Neural progenitor cell (in vitro differentiated cells): Measurements from ENCODE around the gene HDAC4. TPM values are rescaled to one million over a fixed set of nuclear protein-coding genes. Genes with fewer than 3 reads are reported as not detected.

Experiments used
- DNase-seq: peaks from one replicate; pipeline ENCODE4 v3.0.0-alpha.2; 2016; ENCODE audit warnings: low spot score
- H2AFZ ChIP-seq: fragments of 200-600 bp; sonication (generic); replicated peaks from 2 replicates; pipeline ENCODE4 v1.6.1; 2016; ENCODE audit warnings: antibody characterized with exemption
- H3F3A ChIP-seq: fragments of 200-600 bp; sonication (generic); 2 replicates; pipeline ENCODE4 v1.6.1; 2016; ENCODE audit warnings: antibody characterized with exemption, low read depth
- H3K27ac ChIP-seq: fragments of 200-600 bp; sonication (generic); 2 replicates; pipeline ENCODE4 v1.5.1; 2016; ENCODE audit warnings: mild to moderate bottlenecking
- H3K27me3 ChIP-seq: fragments of 200-600 bp; sonication (generic); 2 replicates; pipeline ENCODE4 v1.6.1; 2016; ENCODE audit warnings: mild to moderate bottlenecking, moderate library complexity
- H3K36me3 ChIP-seq: fragments of 200-600 bp; sonication (generic); 2 replicates; pipeline ENCODE4 v1.5.1; 2016
- H3K4me1 ChIP-seq: fragments of 200-600 bp; sonication (generic); 2 replicates; pipeline ENCODE4 v1.6.1; 2016; ENCODE audit warnings: mixed run types
- H3K4me2 ChIP-seq: fragments of 200-600 bp; sonication (generic); 2 replicates; pipeline ENCODE4 v1.6.1; 2016
- H3K4me3 ChIP-seq: fragments of 200-600 bp; sonication (generic); 2 replicates; pipeline ENCODE4 v1.5.1; 2016
- H3K79me2 ChIP-seq: fragments of 200-600 bp; sonication (generic); 2 replicates; pipeline ENCODE4 v1.6.1; 2016; ENCODE audit warnings: low read depth
- H3K9ac ChIP-seq: fragments of 200-600 bp; sonication (generic); 2 replicates; pipeline ENCODE4 v1.6.1; 2016
- H3K9me3 ChIP-seq: fragments of 200-600 bp; sonication (generic); 2 replicates; pipeline ENCODE4 v1.5.1; 2016; ENCODE audit warnings: low read depth
- H4K20me1 ChIP-seq: fragments of 200-600 bp; sonication (generic); 2 replicates; pipeline ENCODE4 v1.6.1; 2016; ENCODE audit warnings: low read depth
- H3K27ac Mint-ChIP-seq: 3 replicates; pipeline ENCODE4 v1.8.0; 2021; ENCODE audit warnings: mixed read lengths
- H3K27me3 Mint-ChIP-seq: 2 replicates; pipeline ENCODE4 v1.8.0; 2022; ENCODE audit warnings: low read depth, mild to moderate bottlenecking, inconsistent platforms, moderate library complexity, mixed read lengths; ENCODE audit not compliant: insufficient read depth
- H3K36me3 Mint-ChIP-seq: 3 replicates; pipeline ENCODE4 v1.8.0; 2021; ENCODE audit warnings: mixed read lengths
- H3K4me1 Mint-ChIP-seq: 3 replicates; pipeline ENCODE4 v1.8.0; 2021; ENCODE audit warnings: mixed read lengths
- H3K4me3 Mint-ChIP-seq: 3 replicates; pipeline ENCODE4 v1.8.0; 2021; ENCODE audit warnings: mild to moderate bottlenecking, moderate library complexity, mixed read lengths
- H3K9me3 Mint-ChIP-seq: 3 replicates; pipeline ENCODE4 v1.8.0; 2020; ENCODE audit warnings: mixed read lengths
- CTCF ChIP-seq: fragments of 200-600 bp; sonication (generic); IDR thresholded peaks from 2 replicates; pipeline ENCODE4 v1.5.1; 2017; ENCODE audit warnings: antibody characterized with exemption, mild to moderate bottlenecking
- EZH2 ChIP-seq: fragments of 200-600 bp; sonication (generic); IDR thresholded peaks from 2 replicates; pipeline ENCODE4 v1.6.1; 2017; ENCODE audit warnings: antibody characterized with exemption, mild to moderate bottlenecking, moderate library complexity
- EZH2phosphoT487 ChIP-seq: fragments of 200-600 bp; sonication (generic); IDR thresholded peaks from 2 replicates; pipeline ENCODE4 v1.6.1; 2017; ENCODE audit warnings: antibody characterized with exemption
- total RNA-seq: library from RNA; depleted of rRNA; stranded (reverse); fragments of >200 nt; gene quantifications from 2 replicates; pipeline ENCODE4 v1.2.3, GENCODE V29; 2015; ENCODE audit warnings: low replicate concordance

Gene HDAC4
- total RNA-seq, 1 donor from 2014 or later, result 36.0 TPM

- TF ChIP-seq EZH2phosphoT487, result no peak
- TF ChIP-seq CTCF, result no peak
- TF ChIP-seq EZH2, result no peak
- H3K4me2 ChIP-seq, result no peak overlapping the region
- H2AFZ ChIP-seq, result no peak overlapping the region
- Mint-ChIP-seq H3K27ac (no peak overlapping the region), H3K4me1 (no peaks in the 10 kb centered on the region), H3K9me3 (no peaks in the 10 kb centered on the region), H3K27me3 (no peaks in the 10 kb centered on the region), H3K36me3 (peaks cover 5% of the 10 kb centered on the region), H3K4me3 (no peak overlapping the region)
- H3K4me3 ChIP-seq, result no peak overlapping the region
- H3K27me3 ChIP-seq, result no peaks in the 10 kb centered on the region
- DNase-seq, result no peak
- H3F3A ChIP-seq, result no peaks in the 10 kb centered on the region
- no peaks in the 10 kb centered on the region for H3K4me1 ChIP-seq
- H3K9me3 ChIP-seq, result no peaks in the 10 kb centered on the region
- no peak overlapping the region for H3K9ac ChIP-seq
- no peak overlapping the region for H3K27ac ChIP-seq
- peaks cover 36% of the 10 kb centered on the region for H4K20me1 ChIP-seq
- peaks cover 89% of the 10 kb centered on the region for H3K79me2 ChIP-seq
- H3K36me3 ChIP-seq, result no peaks in the 10 kb centered on the region
Measured at GRCh38 chr2:239371726-239372686, 28.8 kb downstream of the HDAC4 start.

- H3K36me3 Mint-ChIP-seq, result peaks cover 11% of the 10 kb centered on the region
- no peak overlapping the region for H3K4me3 Mint-ChIP-seq
- Histone ChIP-seq H2AFZ (no peak overlapping the region), H3K4me3 (no peak overlapping the region), H3K27ac (no peak overlapping the region), H3K27me3 (no peaks in the 10 kb centered on the region), H3K4me1 (no peaks in the 10 kb centered on the region), H3K79me2 (peaks cover 90% of the 10 kb centered on the region), H3K9ac (no peak overlapping the region), H4K20me1 (peaks cover 36% of the 10 kb centered on the region), H3K9me3 (no peaks in the 10 kb centered on the region), H3K36me3 (no peaks in the 10 kb centered on the region), H3K4me2 (no peak overlapping the region), H3F3A (no peaks in the 10 kb centered on the region)
- DNase-seq, result no peak
- no peak overlapping the region for H3K27ac Mint-ChIP-seq
- no peaks in the 10 kb centered on the region for H3K9me3 Mint-ChIP-seq
- TF ChIP-seq CTCF, result no peak
- no peak for TF ChIP-seq EZH2phosphoT487
- no peak for TF ChIP-seq EZH2
- no peaks in the 10 kb centered on the region for H3K27me3 Mint-ChIP-seq
- no peaks in the 10 kb centered on the region for H3K4me1 Mint-ChIP-seq
Measured at GRCh38 chr2:239370876-239371725, 29.7 kb downstream of the HDAC4 start.

- H3K27ac Mint-ChIP-seq, result no peak overlapping the region
- H4K20me1 ChIP-seq, result peaks cover 36% of the 10 kb centered on the region
- no peaks in the 10 kb centered on the region for H3K9me3 Mint-ChIP-seq
- H3K4me3 Mint-ChIP-seq, result no peak overlapping the region
- H3K79me2 ChIP-seq, result peaks cover 91% of the 10 kb centered on the region
- H3K36me3 Mint-ChIP-seq, result peaks cover 13% of the 10 kb centered on the region
- H3K4me2 ChIP-seq, result no peak overlapping the region
- H3K4me3 ChIP-seq, result no peak overlapping the region
- no peaks in the 10 kb centered on the region for H3K27me3 ChIP-seq
- H3K27me3 Mint-ChIP-seq, result no peaks in the 10 kb centered on the region
- DNase-seq, result no peak
- H3K9ac ChIP-seq, result no peak overlapping the region
- no peak overlapping the region for H3K27ac ChIP-seq
- H2AFZ ChIP-seq, result no peak overlapping the region
- no peaks in the 10 kb centered on the region for H3K9me3 ChIP-seq
- no peaks in the 10 kb centered on the region for H3K4me1 Mint-ChIP-seq
- no peaks in the 10 kb centered on the region for H3K36me3 ChIP-seq
- no peaks in the 10 kb centered on the region for H3F3A ChIP-seq
- TF ChIP-seq EZH2, result no peak
- no peak for TF ChIP-seq CTCF
- TF ChIP-seq EZH2phosphoT487, result no peak
- H3K4me1 ChIP-seq, result no peaks in the 10 kb centered on the region
Measured at GRCh38 chr2:239370403-239370802, 30.4 kb downstream of the HDAC4 start.
